Natural killer cell (primary cell): ENCODE data around the gene CEBPB. TPM values are rescaled to one million over a fixed set of nuclear protein-coding genes. Genes with fewer than 3 reads are reported as not detected.
A peak's percentile ranks its signal among the peaks of the same experiment; 100 is the strongest.

ENCODE experiments used
- ATAC-seq, 3 donors: fragments of 150-1000 bp in 2 of 3; fragments of 200-7000 bp in 1 of 3; cut with Tn5 transposase; 1 replicate in 1 of 3; 2 replicates in 2 of 3; pipeline ENCODE4 v1.10.0; 2021; ENCODE audit warnings: mild to moderate bottlenecking in 2 of 3, moderate library complexity in 2 of 3
- DNase-seq, 2 donors: peaks; one replicate each; pipeline versions ENCODE4 v3.0.0 to v3.0.0-alpha.2; 2013 to 2021; ENCODE audit warnings: mixed read lengths in 1 of 2
- H3K27ac ChIP-seq: one replicate; pipeline ENCODE4 v1.5.1; 2013; ENCODE audit warnings: mild to moderate bottlenecking, low read length
- H3K27me3 ChIP-seq: one replicate; pipeline ENCODE4 v1.6.1; 2013; ENCODE audit warnings: low read length; ENCODE audit not compliant: control insufficient read depth, insufficient read depth
- H3K36me3 ChIP-seq: one replicate; pipeline ENCODE4 v1.6.1; 2013; ENCODE audit warnings: low read length; ENCODE audit not compliant: control insufficient read depth, insufficient read depth
- H3K4me1 ChIP-seq: one replicate; pipeline ENCODE4 v1.6.1; 2013; ENCODE audit warnings: low read length; ENCODE audit not compliant: control insufficient read depth, insufficient read depth
- H3K4me3 ChIP-seq: one replicate; pipeline ENCODE4 v1.5.1; 2013; ENCODE audit warnings: low read length
- H3K9me3 ChIP-seq: one replicate; pipeline ENCODE4 v1.6.1; 2013; ENCODE audit warnings: low read length; ENCODE audit not compliant: control insufficient read depth, insufficient read depth
- H3K27ac Mint-ChIP-seq, 2 donors: one replicate each; pipeline ENCODE4 v1.8.0; 2022; ENCODE audit warnings: mild to moderate bottlenecking in 2 of 2, mixed read lengths in 2 of 2, moderate library complexity in 1 of 2
- H3K27me3 Mint-ChIP-seq, 2 donors: one replicate each; pipeline ENCODE4 v1.8.0; 2022; ENCODE audit warnings: low read depth in 2 of 2, mixed read lengths in 2 of 2
- H3K36me3 Mint-ChIP-seq: one replicate; pipeline ENCODE4 v1.8.0; 2022; ENCODE audit warnings: mixed read lengths
- H3K4me1 Mint-ChIP-seq, 2 donors: one replicate each; pipeline ENCODE4 v1.8.0; 2022; ENCODE audit warnings: mixed read lengths in 2 of 2
- H3K4me3 Mint-ChIP-seq: one replicate; pipeline ENCODE4 v1.8.0; 2022; ENCODE audit warnings: mild to moderate bottlenecking, moderate library complexity, mixed read lengths
- H3K9me3 Mint-ChIP-seq, 2 donors: one replicate each; pipeline ENCODE4 v1.8.0; 2022; ENCODE audit warnings: mixed read lengths in 2 of 2
- WGBS: methylation state at CpG from one replicate; pipeline ENCODE4 v1.1.7; 2013; ENCODE audit warnings: missing lambda C conversion rate; ENCODE audit not compliant: insufficient coverage; 5-methylcytosine and 5-hydroxymethylcytosine counted together
- intact Hi-C: fragments of 100-400 bp; cut with micrococcal nuclease; formaldehyde crosslinking; loops from one replicate; pipeline ENCODE4 v1.14.2; 2022
- total RNA-seq, 4 donors: library from RNA; stranded (reverse); fragments of 120-200 nt in 1 of 4; gene quantifications; one replicate each; pipeline versions ENCODE4 v1.2.3 to v1.2.4, GENCODE V29; 2013 to 2022
- TF ChIP-seq, protein P1 (sequence below): fragments of 200-600 bp; IDR thresholded peaks from one replicate; pipeline ENCODE4 v1.8.0; 2022; ENCODE audit warnings: antibody characterized with exemption

The CEBPB gene
- total RNA-seq, 3 donors from 2014 or later (not counting 1 experiment from before 2014, with no cell fraction given), result 32.1 to 79.8 (median 68.2) TPM

DNA sequence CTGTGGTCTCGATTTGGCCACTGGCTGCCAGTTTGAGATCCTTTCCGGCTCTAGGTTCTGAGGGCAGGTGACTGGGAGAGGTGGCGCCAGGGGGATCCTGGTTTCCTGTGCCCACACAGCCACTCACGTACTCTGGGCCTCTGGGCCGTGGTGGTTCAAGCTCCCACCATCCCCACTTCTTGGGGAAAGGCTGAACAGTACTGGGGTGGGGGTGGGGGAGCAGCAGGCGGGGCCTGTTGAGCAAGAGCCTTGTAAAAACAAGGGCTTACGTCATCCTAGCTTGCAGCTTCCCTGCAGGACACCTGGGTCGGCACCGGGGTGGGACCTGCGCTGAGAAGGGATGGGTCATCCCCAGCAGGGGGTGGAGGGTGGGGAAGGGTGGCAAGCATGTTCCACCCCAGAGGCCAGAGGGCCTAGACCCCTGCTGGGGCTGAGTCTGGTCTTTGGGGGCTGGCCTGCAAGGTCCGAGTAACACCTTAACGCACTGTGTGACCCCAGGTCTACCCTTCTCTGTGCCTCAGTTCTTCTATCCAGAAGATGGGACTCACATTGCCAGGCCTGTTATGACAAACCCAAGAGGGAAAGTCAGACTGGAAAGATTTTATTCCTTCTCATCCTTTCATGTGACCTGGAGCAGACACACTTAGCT lies 3.1 kb upstream of the CEBPB start:
- H3K4me1 Mint-ChIP-seq, result peaks cover 10% of the 10 kb centered on the region in 2 donors
- intact Hi-C loops, result no loop called here
- DNase-seq (no peak), ATAC-seq (no peak)
- Histone ChIP-seq H3K9me3 (no peaks in the 10 kb centered on the region), H3K27ac (no peak overlapping the region), H3K4me1 (peaks cover 10% of the 10 kb centered on the region), H3K27me3 (peaks cover 2% of the 10 kb centered on the region), H3K4me3 (no peak overlapping the region), H3K36me3 (no peaks in the 10 kb centered on the region)
- H3K36me3 Mint-ChIP-seq, result no peaks in the 10 kb centered on the region
- peak overlapping the region; percentile 46 for H3K4me3 Mint-ChIP-seq
- H3K27ac Mint-ChIP-seq, result no peak overlapping the region
- H3K9me3 Mint-ChIP-seq, result no peaks in the 10 kb centered on the region
- H3K27me3 Mint-ChIP-seq, result peaks cover 11 to 27% of the 10 kb centered on the region in 2 donors
- WGBS, result 91% methylated on average over 10 of the region's 12 CpGs
- TF ChIP-seq, protein P1, sequence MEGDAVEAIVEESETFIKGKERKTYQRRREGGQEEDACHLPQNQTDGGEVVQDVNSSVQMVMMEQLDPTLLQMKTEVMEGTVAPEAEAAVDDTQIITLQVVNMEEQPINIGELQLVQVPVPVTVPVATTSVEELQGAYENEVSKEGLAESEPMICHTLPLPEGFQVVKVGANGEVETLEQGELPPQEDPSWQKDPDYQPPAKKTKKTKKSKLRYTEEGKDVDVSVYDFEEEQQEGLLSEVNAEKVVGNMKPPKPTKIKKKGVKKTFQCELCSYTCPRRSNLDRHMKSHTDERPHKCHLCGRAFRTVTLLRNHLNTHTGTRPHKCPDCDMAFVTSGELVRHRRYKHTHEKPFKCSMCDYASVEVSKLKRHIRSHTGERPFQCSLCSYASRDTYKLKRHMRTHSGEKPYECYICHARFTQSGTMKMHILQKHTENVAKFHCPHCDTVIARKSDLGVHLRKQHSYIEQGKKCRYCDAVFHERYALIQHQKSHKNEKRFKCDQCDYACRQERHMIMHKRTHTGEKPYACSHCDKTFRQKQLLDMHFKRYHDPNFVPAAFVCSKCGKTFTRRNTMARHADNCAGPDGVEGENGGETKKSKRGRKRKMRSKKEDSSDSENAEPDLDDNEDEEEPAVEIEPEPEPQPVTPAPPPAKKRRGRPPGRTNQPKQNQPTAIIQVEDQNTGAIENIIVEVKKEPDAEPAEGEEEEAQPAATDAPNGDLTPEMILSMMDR, result no peak

DNA sequence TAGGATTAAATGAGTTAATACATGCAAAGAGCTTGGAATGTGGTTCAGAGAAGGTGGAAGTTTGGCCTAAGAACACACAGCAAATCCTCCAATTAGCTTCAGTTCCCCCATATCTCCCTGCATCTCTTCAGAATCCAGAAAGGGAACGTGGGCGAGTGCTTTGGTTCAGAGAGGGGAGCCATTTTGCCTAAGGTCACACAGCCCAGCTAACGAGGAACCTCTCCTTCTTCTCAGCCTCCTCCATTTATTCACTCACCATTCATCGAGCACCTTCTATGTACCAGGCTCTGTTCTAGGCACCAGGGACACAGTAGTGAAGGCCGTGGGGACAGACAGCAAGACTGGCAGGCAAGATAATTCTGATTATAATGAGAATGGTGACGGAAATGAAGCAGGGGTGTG lies 2.3 kb upstream of the CEBPB start:
- intact Hi-C loops, result no loop called here
- H3K36me3 Mint-ChIP-seq, result no peaks in the 10 kb centered on the region

DNA sequence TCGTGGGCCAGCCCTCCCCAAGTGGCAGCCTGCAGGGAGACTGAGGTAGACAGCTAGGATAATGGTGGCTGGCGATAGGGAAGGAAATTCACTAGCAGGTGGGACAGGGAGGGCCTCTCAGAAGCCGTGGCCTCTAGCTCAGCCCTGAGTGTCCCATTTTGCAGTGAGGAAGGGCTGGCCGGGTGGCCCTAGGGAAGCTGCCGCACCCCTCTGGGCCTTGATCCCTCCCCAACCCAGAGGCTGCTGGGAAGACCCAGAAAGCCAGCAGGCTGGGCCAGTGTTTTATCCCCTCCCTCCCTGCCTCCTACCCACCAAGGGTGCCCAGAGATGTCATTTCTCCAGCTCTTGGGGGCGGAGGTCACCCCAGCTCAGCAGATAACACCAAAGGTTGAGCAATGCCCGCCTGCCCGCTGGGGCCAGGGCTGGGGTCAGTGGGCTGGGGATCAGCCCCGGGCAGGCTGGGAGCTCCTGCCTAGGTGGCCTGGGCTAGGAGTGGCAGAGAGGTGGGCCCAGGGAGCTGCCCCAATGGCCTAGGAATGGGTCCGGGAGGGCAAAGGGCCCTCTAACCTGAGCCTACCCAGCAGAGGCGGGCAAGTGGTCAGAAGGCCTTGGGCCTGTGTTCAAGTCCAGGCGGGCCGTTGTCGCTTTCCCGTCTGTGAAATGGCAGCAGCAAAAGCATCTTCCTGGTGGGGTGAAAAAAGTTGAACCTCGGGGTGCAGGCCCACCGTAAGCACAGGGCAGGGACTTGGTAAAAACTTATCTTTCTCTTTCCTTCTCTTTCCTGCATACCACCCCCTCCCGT lies 1.6 kb upstream of the CEBPB start:
- H3K9me3 ChIP-seq, result no peaks in the 10 kb centered on the region
- intact Hi-C loops, result no loop called here
- TF ChIP-seq, protein P1, result no peak
- peaks cover 25% of the 10 kb centered on the region for H3K4me1 ChIP-seq
- Mint-ChIP-seq H3K9me3 (no peaks in the 10 kb centered on the region), H3K36me3 (no peaks in the 10 kb centered on the region), H3K27ac (peak overlapping the region in 1 of 2 donors; percentile 94), H3K27me3 (peaks cover 9 to 21% of the 10 kb centered on the region in 2 donors), H3K4me3 (peak overlapping the region; percentile 18), H3K4me1 (peaks cover 24% of the 10 kb centered on the region in 2 donors)
- H3K27me3 ChIP-seq, result peaks cover 2% of the 10 kb centered on the region
- H3K4me3 ChIP-seq, result no peak overlapping the region
- no peak for ATAC-seq
- H3K36me3 ChIP-seq, result no peaks in the 10 kb centered on the region
- H3K27ac ChIP-seq, result no peak overlapping the region
- DNase-seq, result no peak
- WGBS, result 93% methylated on average over 18 of the region's 18 CpGs

More for the DNA sequence above, 2.3 kb upstream of the CEBPB start:
- no peak overlapping the region for H3K4me3 ChIP-seq
- Mint-ChIP-seq H3K4me1 (peaks cover 17 to 18% of the 10 kb centered on the region in 2 donors), H3K4me3 (peak overlapping the region; percentile 46), H3K9me3 (no peaks in the 10 kb centered on the region), H3K27me3 (peaks cover 11 to 27% of the 10 kb centered on the region in 2 donors), H3K27ac (peak overlapping the region in 1 of 2 donors; percentile 63)
- no peaks in the 10 kb centered on the region for H3K36me3 ChIP-seq
- no peak for ATAC-seq
- H3K4me1 ChIP-seq, result peaks cover 18% of the 10 kb centered on the region
- no peak for DNase-seq
- H3K27ac ChIP-seq, result no peak overlapping the region
- WGBS, result 94% methylated on average over 6 of the region's 6 CpGs
- no peaks in the 10 kb centered on the region for H3K9me3 ChIP-seq
- peaks cover 2% of the 10 kb centered on the region for H3K27me3 ChIP-seq
- TF ChIP-seq, protein P1, result no peak
